Measurements from ENCODE around the gene HOXA13.

GRCh38 chr7:27185013-27185853, 14.7 kb downstream of the HOXA13 start, which contains the start of gene HOXA11:
- TF ChIP-seq POLR2A (IDR thresholded peaks at IDR 0.05; ENCODE audit: low read depth, low read length) = no peak
- TF ChIP-seq POLR2AphosphoS5 (IDR thresholded peaks at IDR 0.05; ENCODE audit: low read depth, low read length) = no peak
- TF ChIP-seq TAF1 (IDR thresholded peaks at IDR 0.05; ENCODE audit: borderline replicate concordance, low read depth, low read length) = no peak
